Parathyroid adenoma (tissue), 2 donors: Measurements from ENCODE around the gene HOXA3.

Experiments used
- H2AFZ ChIP-seq: fragments of 300-600 bp; sonication (generic); one replicate; pipeline ENCODE4 v1.7.0; 2017; ENCODE audit warnings: antibody characterized with exemption, mild to moderate bottlenecking
- H3K27ac ChIP-seq: fragments of 300-600 bp; sonication (generic); one replicate; pipeline ENCODE4 v1.7.0; 2017
- H3K27me3 ChIP-seq: fragments of 300-600 bp; sonication (generic); one replicate; pipeline ENCODE4 v1.7.0; 2017; ENCODE audit warnings: low read length; ENCODE audit not compliant: control insufficient read depth, insufficient read depth
- H3K36me3 ChIP-seq: fragments of 300-600 bp; sonication (generic); one replicate; pipeline ENCODE4 v1.7.0; 2017; ENCODE audit warnings: low read length; ENCODE audit not compliant: control insufficient read depth, insufficient read depth
- H3K4me1 ChIP-seq: fragments of 300-600 bp; sonication (generic); one replicate; pipeline ENCODE4 v1.7.0; 2017; ENCODE audit warnings: control low read depth
- H3K4me2 ChIP-seq: fragments of 300-600 bp; sonication (generic); one replicate; pipeline ENCODE4 v1.7.0; 2017; ENCODE audit warnings: low read length
- H3K4me3 ChIP-seq: fragments of 300-600 bp; sonication (generic); one replicate; pipeline ENCODE4 v1.7.0; 2017; ENCODE audit warnings: low read depth, low read length
- H3K79me2 ChIP-seq: fragments of 300-600 bp; sonication (generic); one replicate; pipeline ENCODE4 v1.7.0; 2017; ENCODE audit warnings: control low read depth
- H3K9ac ChIP-seq: fragments of 300-600 bp; sonication (generic); one replicate; pipeline ENCODE4 v1.7.0; 2017; ENCODE audit warnings: mild to moderate bottlenecking
- H3K9me3 ChIP-seq: fragments of 300-600 bp; sonication (generic); one replicate; pipeline ENCODE4 v1.7.0; 2017; ENCODE audit warnings: low read length; ENCODE audit not compliant: control insufficient read depth
- TF ChIP-seq, protein P1 (sequence below): fragments of 300-600 bp; sonication (generic); IDR thresholded peaks from one replicate; pipeline ENCODE4 v1.7.0; 2017; ENCODE audit warnings: antibody characterized with exemption, mild to moderate bottlenecking
- donor health status: primary hyperparathyroidism.

The HOXA3 gene

DNA sequence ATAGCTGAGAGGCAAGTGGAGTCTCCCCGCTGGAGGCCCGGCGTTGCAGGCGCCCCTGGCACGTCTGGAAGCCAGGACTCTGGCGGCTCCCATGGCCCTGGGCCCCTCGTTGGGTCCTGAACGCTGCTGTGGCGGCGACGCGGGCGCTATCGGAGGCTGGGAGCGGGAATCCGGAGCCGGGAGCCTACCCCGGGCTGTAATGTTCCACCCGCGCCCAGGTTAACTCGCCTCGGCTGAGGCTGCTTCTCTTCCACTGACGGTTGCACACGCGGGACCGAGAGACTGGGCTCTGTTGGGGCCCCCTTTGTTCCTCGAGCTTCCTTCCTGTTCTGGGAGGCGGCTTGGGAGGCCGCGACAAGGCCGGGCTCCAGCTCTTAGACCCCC is 7.6 kb downstream of the HOXA3 start:
- Histone ChIP-seq H2AFZ (no peak overlapping the region), H3K9ac (no peak overlapping the region), H3K27ac (no peak overlapping the region), H3K36me3 (no peaks in the 10 kb centered on the region), H3K4me1 (no peaks in the 10 kb centered on the region), H3K4me3 (no peak overlapping the region), H3K4me2 (no peak overlapping the region), H3K9me3 (no peaks in the 10 kb centered on the region), H3K27me3 (no peaks in the 10 kb centered on the region), H3K79me2 (no peaks in the 10 kb centered on the region)
- TF ChIP-seq, protein P1, sequence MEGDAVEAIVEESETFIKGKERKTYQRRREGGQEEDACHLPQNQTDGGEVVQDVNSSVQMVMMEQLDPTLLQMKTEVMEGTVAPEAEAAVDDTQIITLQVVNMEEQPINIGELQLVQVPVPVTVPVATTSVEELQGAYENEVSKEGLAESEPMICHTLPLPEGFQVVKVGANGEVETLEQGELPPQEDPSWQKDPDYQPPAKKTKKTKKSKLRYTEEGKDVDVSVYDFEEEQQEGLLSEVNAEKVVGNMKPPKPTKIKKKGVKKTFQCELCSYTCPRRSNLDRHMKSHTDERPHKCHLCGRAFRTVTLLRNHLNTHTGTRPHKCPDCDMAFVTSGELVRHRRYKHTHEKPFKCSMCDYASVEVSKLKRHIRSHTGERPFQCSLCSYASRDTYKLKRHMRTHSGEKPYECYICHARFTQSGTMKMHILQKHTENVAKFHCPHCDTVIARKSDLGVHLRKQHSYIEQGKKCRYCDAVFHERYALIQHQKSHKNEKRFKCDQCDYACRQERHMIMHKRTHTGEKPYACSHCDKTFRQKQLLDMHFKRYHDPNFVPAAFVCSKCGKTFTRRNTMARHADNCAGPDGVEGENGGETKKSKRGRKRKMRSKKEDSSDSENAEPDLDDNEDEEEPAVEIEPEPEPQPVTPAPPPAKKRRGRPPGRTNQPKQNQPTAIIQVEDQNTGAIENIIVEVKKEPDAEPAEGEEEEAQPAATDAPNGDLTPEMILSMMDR: no peak

GRCh38 chr7:27143950-27144780 is 8.2 kb downstream of the HOXA3 start:
- Histone ChIP-seq H3K4me1 (no peaks in the 10 kb centered on the region), H3K79me2 (no peaks in the 10 kb centered on the region), H3K27ac (no peak overlapping the region), H3K4me3 (peak overlapping the region; percentile 80), H2AFZ (no peak overlapping the region), H3K27me3 (no peaks in the 10 kb centered on the region), H3K9me3 (no peaks in the 10 kb centered on the region), H3K9ac (no peak overlapping the region), H3K36me3 (no peaks in the 10 kb centered on the region), H3K4me2 (peak overlapping the region; percentile 43)
- TF ChIP-seq, protein P1: no peak

- Histone ChIP-seq H3K9me3 (no peaks in the 10 kb centered on the region), H3K9ac (no peak within 1 kb of the TSS), H3K79me2 (no peaks in the 10 kb centered on the region), H2AFZ (peak within 1 kb of the TSS; percentile 5), H3K36me3 (no peaks in the 10 kb centered on the region), H3K27me3 (no peaks in the 10 kb centered on the region), H3K4me3 (peak within 1 kb of the TSS; percentile 80), H3K27ac (no peak within 1 kb of the TSS), H3K4me2 (peak within 1 kb of the TSS; percentile 91), H3K4me1 (no peaks in the 10 kb centered on the region)
- TF ChIP-seq, protein P1: peak; percentile 21
Observed at GRCh38 chr7:27143023-27143949, 9.1 kb downstream of the HOXA3 start, which contains the start of gene HOXA5. TSS of gene HOXA5 (minus strand) at chr7:27143681. CDS start at chr7:27143607, 74 bp downstream.

DNA sequence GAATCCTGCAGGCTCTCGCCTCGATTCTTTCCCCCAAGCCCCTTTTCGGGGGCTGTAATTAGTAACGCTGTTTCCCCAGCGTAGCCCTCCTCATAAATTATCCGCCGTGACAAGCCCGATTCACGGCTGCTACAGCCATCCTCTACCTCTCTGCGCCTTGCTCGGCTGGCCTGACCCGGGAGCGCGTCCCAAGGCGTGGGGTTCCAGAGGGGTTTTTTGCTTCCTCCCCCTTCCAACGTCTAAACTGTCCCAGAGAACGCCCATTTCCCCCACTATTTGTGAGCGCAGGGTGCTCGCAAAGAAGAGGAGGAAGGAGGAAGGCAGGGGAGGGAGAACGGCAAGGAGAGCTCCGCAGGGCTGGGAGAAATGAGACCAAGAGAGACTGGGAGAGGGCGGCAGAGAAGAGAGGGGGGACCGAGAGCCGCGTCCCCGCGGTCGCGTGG is 9.8 kb downstream of the HOXA3 start:
- H3K4me3 ChIP-seq: peak overlapping the region; percentile 80
- H3K27me3 ChIP-seq: no peaks in the 10 kb centered on the region
- TF ChIP-seq, protein P1: no peak
- H3K9ac ChIP-seq: no peak overlapping the region
- peak overlapping the region; percentile 91 for H3K4me2 ChIP-seq
- no peaks in the 10 kb centered on the region for H3K79me2 ChIP-seq
- no peaks in the 10 kb centered on the region for H3K9me3 ChIP-seq
- H3K27ac ChIP-seq: no peak overlapping the region
- no peaks in the 10 kb centered on the region for H3K4me1 ChIP-seq
- H2AFZ ChIP-seq: no peak overlapping the region
- H3K36me3 ChIP-seq: no peaks in the 10 kb centered on the region
